ENCODE results near the gene HS2ST1.

DNA sequence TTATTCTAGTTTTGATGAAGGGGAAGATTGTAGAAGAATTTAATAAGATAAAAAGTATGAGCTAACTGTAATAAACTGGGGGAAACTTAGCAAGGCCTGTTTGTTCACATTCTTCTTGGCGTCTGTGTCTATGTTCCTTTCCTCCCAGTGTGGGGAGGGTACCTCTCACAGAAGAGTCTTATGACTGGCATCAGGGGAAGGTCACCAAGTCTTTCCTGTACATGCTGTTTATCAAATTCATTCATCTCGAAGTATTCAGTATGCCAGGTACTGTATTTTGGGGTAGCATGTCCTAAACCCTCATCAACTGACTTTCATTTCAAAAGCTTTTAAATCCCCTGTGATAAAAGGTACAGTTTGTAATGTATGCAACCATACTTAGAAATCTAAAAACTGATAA, 78.4 kb downstream of the HS2ST1 start:
- TF ChIP-seq, protein P1, sequence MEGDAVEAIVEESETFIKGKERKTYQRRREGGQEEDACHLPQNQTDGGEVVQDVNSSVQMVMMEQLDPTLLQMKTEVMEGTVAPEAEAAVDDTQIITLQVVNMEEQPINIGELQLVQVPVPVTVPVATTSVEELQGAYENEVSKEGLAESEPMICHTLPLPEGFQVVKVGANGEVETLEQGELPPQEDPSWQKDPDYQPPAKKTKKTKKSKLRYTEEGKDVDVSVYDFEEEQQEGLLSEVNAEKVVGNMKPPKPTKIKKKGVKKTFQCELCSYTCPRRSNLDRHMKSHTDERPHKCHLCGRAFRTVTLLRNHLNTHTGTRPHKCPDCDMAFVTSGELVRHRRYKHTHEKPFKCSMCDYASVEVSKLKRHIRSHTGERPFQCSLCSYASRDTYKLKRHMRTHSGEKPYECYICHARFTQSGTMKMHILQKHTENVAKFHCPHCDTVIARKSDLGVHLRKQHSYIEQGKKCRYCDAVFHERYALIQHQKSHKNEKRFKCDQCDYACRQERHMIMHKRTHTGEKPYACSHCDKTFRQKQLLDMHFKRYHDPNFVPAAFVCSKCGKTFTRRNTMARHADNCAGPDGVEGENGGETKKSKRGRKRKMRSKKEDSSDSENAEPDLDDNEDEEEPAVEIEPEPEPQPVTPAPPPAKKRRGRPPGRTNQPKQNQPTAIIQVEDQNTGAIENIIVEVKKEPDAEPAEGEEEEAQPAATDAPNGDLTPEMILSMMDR (conservative IDR thresholded peaks at IDR 0.05): no peak
- no peak for TF ChIP-seq EZH2 (IDR thresholded peaks at IDR 0.05; ENCODE audit: low read depth)

Data from PC-9 (cell line).